ENCODE data around the gene BAIAP2. TPM values are rescaled to one million over a fixed set of nuclear protein-coding genes. Genes with fewer than 3 reads are reported as not detected.

The BAIAP2 gene
- 80.3 and 83.4 TPM in 2 replicates for total RNA-seq

GRCh38 chr17:81034779-81035520, at the start of gene BAIAP2:
BAIAP2 (plus strand) TSS chr17:81035151; CDS start chr17:81035255, 104 bp downstream.
- peak within 1 kb of the TSS; percentile 71 for H3K4me3 ChIP-seq (ENCODE audit: low read depth, low read length)
- TF ChIP-seq CTCF (IDR thresholded peaks at IDR 0.05; ENCODE audit: insufficient read depth, low read length, poor library complexity, severe bottlenecking) = no peak
- no peaks in the 10 kb centered on the region for H3K27me3 ChIP-seq (ENCODE audit: control insufficient read depth, insufficient read depth, low read length)
- DNase-seq (ENCODE audit: low read depth) = no peak
- no peaks in the 10 kb centered on the region for H3K36me3 ChIP-seq (ENCODE audit: control insufficient read depth, insufficient read depth, low read length)

- no peak overlapping the region for H3K4me3 ChIP-seq (ENCODE audit: low read depth, low read length)
- no peak for DNase-seq (ENCODE audit: low read depth)
- TF ChIP-seq CTCF (IDR thresholded peaks at IDR 0.05; ENCODE audit: insufficient read depth, low read length, poor library complexity, severe bottlenecking) = no peak
- peaks cover 25% of the 10 kb centered on the region for H3K27me3 ChIP-seq (ENCODE audit: control insufficient read depth, insufficient read depth, low read length)
- no peaks in the 10 kb centered on the region for H3K36me3 ChIP-seq (ENCODE audit: control insufficient read depth, insufficient read depth, low read length)
These were observed 48.9 kb upstream of the BAIAP2 start for GRCh38 chr17:80986046-80986445.

- peaks cover 17% of the 10 kb centered on the region for H3K27me3 ChIP-seq (ENCODE audit: control insufficient read depth, insufficient read depth, low read length)
- no peak for DNase-seq (ENCODE audit: low read depth)
- no peak overlapping the region for H3K4me3 ChIP-seq (ENCODE audit: low read depth, low read length)
- TF ChIP-seq CTCF (IDR thresholded peaks at IDR 0.05; ENCODE audit: insufficient read depth, low read length, poor library complexity, severe bottlenecking) = no peak
- no peaks in the 10 kb centered on the region for H3K36me3 ChIP-seq (ENCODE audit: control insufficient read depth, insufficient read depth, low read length)
These were observed 48.0 kb upstream of the BAIAP2 start for GRCh38 chr17:80986816-80987475.

GRCh38 chr17:80987941-80988461, 47.0 kb upstream of the BAIAP2 start:
- H3K27me3 ChIP-seq (ENCODE audit: control insufficient read depth, insufficient read depth, low read length) = peaks cover 9% of the 10 kb centered on the region
- H3K4me3 ChIP-seq (ENCODE audit: low read depth, low read length) = no peak overlapping the region
- no peaks in the 10 kb centered on the region for H3K36me3 ChIP-seq (ENCODE audit: control insufficient read depth, insufficient read depth, low read length)
- no peak for TF ChIP-seq CTCF (IDR thresholded peaks at IDR 0.05; ENCODE audit: insufficient read depth, low read length, poor library complexity, severe bottlenecking)
- no peak for DNase-seq (ENCODE audit: low read depth)

GRCh38 chr17:80989586-80989913, 45.4 kb upstream of the BAIAP2 start:
- H3K36me3 ChIP-seq (ENCODE audit: control insufficient read depth, insufficient read depth, low read length) = no peaks in the 10 kb centered on the region
- TF ChIP-seq CTCF (IDR thresholded peaks at IDR 0.05; ENCODE audit: insufficient read depth, low read length, poor library complexity, severe bottlenecking) = no peak
- DNase-seq (ENCODE audit: low read depth) = no peak
- peaks cover 7% of the 10 kb centered on the region for H3K27me3 ChIP-seq (ENCODE audit: control insufficient read depth, insufficient read depth, low read length)
- H3K4me3 ChIP-seq (ENCODE audit: low read depth, low read length) = no peak overlapping the region
